GM10847 (cell line): ENCODE results near the gene FBXL16.

Experiments
- POLR2A ChIP-seq: IDR thresholded peaks from 2 replicates; pipeline ENCODE4 v1.6.1; 2011; ENCODE audit not compliant: insufficient read length; ENCODE audit errors: extremely low read depth

FBXL16 gene

DNA sequence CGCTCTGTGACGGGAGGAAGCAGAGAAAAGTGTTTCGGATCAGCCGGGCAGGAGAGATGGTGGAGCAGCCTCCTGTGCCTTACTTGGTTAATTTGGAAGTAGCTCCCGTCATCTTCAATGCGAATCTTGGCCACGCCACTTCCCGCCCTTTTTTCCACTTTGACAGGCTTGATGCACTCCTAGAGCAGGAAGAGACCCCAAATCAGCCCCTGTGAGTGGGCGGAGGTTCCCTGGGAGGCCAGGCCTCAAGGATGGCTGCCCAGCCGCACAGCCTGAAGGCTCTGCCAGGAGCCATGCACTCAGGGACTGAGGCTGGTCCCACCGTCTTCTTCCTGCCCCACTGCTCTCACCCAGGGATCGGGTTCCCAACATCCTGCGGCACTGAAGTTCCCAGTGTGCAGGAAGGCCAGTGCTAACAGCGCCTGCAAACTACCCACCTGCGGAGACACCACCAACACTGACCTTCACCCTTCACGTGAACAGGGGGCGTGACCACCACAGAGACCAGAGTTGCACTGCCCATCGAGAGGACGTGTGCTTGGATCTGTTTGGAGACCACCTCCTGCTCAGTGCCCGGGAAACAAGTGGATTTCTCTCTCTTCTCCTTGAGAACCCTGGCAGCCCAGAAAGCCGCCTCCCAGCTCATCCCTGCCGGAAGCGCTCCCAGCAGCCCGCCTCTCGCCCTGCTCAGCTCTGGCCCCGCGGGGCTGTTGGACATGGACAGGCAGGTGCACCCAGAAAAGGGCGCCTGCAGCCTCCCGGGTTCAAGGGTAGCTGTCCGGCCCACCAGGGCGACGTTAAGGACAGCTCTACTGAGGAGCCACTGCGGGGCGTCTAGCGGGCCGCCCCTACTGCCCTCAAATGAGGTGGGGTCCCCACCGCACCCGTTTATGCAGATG lies 34.2 kb upstream of the FBXL16 start:
- TF ChIP-seq POLR2A: no peak

DNA sequence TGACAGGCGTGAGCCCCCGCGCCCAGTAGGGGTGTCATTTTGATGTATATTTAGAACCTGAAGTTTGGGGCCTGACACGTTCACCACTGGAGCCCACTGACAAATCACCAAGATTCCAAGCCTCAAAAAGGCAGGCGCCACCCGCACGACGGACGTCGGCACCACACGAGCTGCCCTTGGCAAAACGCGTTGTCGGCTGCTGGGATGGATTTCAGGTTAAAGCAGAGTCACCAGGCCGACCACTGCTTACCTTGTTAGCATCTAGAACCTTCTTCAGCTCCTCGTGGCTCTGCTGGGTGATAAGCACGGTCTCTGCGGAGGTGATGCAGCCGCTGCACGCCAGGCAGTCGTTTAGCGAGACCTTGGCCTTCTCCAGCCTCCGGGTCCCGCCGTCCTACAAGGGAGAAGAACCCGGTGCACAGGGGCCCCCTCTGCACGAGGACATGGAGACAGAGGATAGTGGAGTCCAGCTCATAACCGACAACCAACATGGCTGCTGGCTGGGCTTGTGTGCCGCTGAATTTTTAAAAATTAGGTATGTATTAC lies 31.4 kb upstream of the FBXL16 start:
- TF ChIP-seq POLR2A: no peak

DNA sequence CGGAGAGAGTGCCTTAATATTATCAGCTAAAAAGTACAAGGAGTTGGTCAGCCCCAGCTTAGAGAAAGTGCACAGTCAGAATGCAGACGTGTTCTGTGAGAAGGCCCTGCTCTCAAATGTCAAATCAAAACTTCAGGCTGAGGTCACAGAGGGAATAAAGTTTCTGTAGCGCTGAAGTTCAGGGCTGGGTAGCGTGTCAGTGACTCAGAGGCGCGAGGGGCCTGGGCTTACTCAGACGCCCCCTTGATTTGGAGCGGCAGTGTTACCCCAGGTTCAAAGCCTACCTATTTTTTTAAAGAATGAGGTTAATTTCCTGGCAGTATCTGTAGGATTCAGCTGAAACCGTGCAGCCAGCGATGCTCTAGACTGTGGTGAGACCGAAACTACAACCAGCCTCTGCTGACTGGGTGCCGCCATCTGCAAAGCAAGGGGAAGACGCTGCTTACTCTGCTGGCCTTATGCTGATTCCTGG lies 30.4 kb upstream of the FBXL16 start:
- no peak for TF ChIP-seq POLR2A

DNA sequence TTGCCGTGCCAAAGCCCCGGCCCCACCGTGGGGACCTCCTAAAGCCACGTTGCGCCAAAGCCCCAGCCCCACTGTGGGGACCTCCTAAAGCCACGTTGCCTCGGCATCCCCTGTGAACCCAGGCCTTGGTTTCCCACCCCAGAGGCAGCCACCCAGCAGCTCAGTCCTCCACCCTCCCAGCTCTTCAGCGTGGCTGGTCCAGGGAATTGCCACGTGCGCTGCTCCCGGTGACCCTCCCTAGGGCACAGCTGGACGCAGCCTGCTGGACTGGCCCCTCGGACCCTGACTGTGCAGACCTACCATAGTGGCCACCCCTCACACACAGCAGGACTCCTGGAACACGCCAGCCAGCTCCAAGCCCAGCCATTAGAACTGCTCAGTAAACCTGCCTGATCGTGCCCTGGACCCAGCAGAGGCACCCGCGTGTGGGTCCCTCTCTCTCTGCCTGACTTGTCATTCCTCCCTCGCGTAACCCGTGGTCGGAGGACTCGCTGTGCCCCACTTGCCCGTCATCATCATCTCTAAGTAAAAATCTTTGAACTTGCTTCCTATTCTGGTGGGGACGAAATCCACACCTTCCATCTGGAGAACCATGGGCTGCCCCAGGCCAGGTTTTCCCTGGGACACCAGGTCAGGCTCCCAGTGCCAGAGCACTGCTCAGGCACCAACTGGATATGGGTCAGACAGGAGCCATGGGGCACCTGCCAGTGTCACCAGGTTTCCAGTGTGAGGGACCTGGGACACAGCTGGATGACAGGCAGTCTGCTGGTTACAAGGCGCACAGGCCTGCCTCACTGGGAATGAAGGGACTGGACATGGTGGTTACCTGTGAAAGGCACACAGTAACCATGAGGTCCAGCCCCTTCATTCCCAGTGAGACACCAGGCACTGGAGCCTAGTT lies 29.6 kb upstream of the FBXL16 start:
- TF ChIP-seq POLR2A: no peak

DNA sequence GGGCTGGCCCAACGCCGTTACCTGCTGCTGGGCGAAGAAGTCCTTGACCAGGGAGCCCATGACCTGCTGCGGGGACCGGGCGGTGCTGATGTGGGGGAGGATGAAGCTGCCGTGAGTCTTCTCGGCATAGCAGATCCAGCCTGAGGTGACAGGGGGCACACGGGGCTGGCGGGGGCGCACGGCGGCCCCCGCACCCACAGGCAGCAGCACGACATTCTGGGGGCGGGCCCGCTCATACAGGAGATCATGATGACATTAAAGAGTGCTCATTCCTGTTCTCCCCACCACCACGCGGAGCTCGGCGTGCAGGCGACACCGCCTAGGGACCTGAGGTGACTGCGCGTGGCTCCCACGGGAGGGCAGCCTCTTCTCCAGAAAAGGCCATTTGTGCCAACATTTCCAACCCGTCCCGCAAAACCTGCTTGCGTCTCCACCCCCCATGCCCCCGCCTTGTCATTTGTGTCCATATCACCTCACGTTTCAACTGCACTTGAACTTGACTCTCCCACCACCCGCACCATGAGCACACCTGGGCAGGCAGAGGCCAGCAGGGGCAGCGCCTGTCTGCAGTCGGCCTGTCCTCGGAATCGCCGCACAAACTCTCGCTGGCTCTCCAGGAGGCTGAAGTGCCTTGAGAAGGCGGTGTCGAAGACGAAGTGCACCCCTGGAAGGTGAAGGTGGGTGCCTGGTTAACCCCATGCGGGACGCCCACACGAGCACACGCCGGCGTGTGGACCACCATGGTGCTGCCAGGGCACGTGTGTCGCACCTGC lies 28.8 kb upstream of the FBXL16 start:
- TF ChIP-seq POLR2A: no peak

DNA sequence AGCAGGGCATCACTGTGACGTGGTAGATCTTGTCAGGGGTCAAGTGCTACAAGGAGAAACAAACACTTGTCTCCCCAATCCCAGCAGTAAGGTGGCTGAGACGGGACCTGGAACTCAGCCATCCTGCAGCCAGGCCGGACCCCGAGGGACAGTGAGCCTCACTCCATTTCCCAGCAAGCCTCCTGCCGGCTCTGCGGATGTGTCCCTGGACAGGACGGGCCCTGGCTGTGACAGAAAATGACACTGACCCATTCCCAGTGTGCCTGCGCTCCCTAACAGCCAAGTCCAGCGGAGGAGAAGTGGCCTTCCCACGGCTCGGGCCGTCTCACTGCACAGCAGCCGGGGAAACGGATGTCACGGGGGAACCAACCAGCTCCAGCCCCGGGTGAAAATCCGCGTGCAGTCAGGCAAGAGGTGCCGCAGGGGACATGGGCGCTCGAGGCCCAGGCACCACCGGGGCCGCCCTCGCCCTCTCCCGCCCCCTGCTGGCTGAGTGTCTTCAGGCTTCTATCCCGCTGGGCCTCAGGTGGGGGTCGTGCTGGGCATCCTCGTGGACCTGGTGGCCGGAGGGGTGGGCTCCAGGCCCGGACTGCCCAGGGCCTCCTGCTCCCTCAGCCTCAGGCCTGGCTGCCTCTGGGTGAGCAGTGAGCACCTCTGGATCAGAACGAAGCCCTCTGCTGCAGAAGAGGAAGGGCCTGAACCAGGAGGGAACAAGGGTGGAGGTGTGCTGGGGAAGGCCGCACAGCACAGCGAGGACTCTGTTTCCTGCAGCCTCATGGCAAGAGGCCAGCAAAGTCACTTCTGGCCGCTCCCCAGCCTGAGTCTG lies 28.0 kb upstream of the FBXL16 start:
- no peak for TF ChIP-seq POLR2A

DNA sequence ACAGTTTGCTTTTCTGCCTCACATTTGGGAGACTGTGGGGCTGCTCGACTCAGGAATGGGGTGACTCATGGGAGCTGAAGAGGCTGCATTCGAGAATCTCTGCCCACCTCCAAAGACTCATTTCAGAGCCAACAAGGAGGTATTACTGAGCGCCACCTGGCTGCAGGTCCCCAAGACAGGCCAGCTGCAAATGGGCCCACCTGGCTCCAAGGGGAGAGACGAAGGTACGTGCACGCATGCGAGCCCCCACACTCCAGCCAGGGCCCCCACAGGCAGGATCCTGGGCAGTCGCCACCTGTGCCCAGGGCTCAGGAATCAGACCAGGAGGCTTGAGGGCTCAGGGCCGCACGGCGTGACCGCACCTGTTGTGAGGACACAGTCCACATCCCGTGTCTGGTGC lies 27.3 kb upstream of the FBXL16 start:
- no peak for TF ChIP-seq POLR2A

GRCh38 chr16:732332-732731 lies 26.7 kb upstream of the FBXL16 start:
- TF ChIP-seq POLR2A: no peak

- no peak for TF ChIP-seq POLR2A
Observed at GRCh38 chr16:730666-731509, 25.3 kb upstream of the FBXL16 start.

DNA sequence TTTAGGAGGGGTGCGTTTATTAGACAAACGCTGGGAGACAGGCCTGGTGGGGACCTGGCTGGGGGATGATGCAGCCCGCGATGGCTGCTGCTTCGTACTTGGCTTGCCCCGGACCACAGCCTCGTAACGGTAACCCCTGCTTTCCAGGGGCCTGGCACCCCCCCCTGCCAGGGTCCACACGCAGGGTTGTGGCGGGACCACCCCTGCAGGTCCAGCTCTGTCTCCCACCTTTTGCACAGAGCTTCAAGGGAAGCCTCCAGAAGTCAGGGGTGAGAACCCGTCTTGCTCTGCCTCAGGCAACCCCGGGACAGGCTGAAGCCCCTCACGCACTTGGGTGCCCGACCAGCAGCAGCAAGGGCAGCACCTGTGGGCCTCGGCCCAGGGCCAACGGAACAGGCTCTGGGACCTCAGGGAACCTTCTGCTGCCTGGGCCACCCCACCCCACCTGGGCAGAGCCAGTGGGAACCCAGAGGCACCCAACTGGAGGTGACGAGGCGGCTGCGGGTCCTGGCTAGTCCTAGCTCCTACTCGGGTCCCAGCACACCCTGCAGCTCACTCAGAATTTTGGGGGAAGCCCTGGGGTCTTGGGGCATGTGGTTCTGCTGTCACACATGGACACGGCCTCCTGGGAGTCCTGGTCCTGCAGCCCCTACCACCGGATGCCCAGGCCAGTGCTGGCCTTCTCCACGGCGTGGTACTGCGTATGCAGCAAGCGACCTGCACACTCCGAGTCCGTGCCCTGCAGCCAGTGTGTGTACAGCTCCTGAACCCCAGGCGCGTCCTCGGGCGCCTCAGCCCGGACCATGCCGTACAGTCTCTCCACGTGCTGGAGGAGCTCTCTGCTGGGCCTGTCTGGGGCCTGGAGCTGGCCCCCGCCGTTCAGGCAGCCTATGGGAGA lies 24.4 kb upstream of the FBXL16 start:
- no peak for TF ChIP-seq POLR2A

DNA sequence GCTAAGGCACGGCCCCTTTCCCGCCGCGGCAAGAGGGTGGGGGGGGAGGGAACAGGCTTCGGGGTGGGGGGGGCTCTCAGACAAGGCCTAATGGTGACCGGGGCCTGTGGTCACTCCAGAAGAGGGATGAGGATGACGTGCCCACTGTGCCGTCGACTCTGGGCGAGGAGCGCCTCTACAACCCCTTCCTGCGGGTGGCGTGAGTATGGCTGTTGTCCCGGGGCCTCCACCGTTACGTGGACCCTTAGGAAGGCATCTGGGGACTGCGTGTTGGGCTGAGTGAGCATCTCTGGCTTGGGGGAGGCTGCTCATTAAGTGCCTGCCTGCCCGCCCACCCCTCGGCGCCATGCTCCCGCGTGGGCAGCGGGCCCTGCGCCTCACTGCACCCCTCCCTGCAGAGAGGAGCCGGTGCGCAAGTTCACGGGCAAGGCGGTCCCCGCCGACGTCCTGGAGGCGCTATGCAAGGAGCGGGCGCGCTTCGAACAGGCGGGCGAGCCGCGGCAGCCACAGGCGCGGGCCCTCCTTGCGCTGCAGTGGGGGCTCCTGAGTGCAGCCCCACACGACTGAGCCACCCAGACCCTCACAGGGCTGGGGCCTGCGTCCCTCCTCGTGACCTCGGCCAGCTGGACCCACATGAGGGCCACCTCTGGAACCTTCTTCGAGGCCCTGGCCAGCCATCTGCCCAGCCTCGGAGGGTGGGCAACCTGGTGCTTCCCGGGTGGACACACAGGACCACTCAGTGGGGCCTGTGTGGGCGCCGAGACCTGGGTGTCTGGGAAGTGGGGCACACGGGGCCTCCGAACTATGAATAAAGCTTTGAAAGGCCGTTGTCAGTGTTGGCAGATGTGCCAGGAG lies 23.5 kb upstream of the FBXL16 start:
- no peak for TF ChIP-seq POLR2A
